ENCODE data around the gene CDKL2.

Gene CDKL2

GRCh38 chr4:75639124-75639695 is 8.9 kb upstream of the CDKL2 start:
- DNase-seq (ENCODE audit: low read depth), result no peak

- no peak for DNase-seq (ENCODE audit: low read depth)
These were observed 7.5 kb upstream of the CDKL2 start for GRCh38 chr4:75637827-75638226.

GRCh38 chr4:75637176-75637575 is 6.8 kb upstream of the CDKL2 start:
- no peak for DNase-seq (ENCODE audit: low read depth)

- DNase-seq (ENCODE audit: low read depth), result peak; percentile 41
These were observed 4.6 kb upstream of the CDKL2 start for GRCh38 chr4:75634951-75635350.

GRCh38 chr4:75634281-75634680 is 4.0 kb upstream of the CDKL2 start:
- no peak for DNase-seq (ENCODE audit: low read depth)

GRCh38 chr4:75633846-75634245 is 3.5 kb upstream of the CDKL2 start:
- no peak for DNase-seq (ENCODE audit: low read depth)

GRCh38 chr4:75630937-75631329 is 605 bp upstream of the CDKL2 start:
- no peak for DNase-seq (ENCODE audit: low read depth)

- no peak for DNase-seq (ENCODE audit: low read depth)
These were observed 1.1 kb downstream of the CDKL2 start for GRCh38 chr4:75629239-75629638.

GRCh38 chr4:75623026-75623425 is 7.3 kb downstream of the CDKL2 start:
- DNase-seq (ENCODE audit: low read depth), result no peak

GRCh38 chr4:75621715-75622114 is 8.6 kb downstream of the CDKL2 start:
- DNase-seq (ENCODE audit: low read depth), result no peak

- no peak for DNase-seq (ENCODE audit: low read depth)
These were observed 18.0 kb downstream of the CDKL2 start for GRCh38 chr4:75612306-75612705.

- DNase-seq (ENCODE audit: low read depth), result no peak
These were observed 24.4 kb downstream of the CDKL2 start for GRCh38 chr4:75605928-75606327.

- no peak for DNase-seq (ENCODE audit: low read depth)
These were observed 30.7 kb downstream of the CDKL2 start for GRCh38 chr4:75599647-75600046.

GRCh38 chr4:75598390-75598789 is 31.9 kb downstream of the CDKL2 start:
- peak; percentile 5 for DNase-seq (ENCODE audit: low read depth)

GRCh38 chr4:75596061-75596460 is 34.3 kb downstream of the CDKL2 start:
- no peak for DNase-seq (ENCODE audit: low read depth)

GRCh38 chr4:75593393-75593792 is 36.9 kb downstream of the CDKL2 start:
- DNase-seq (ENCODE audit: low read depth), result no peak

GRCh38 chr4:75584067-75584466 is 46.3 kb downstream of the CDKL2 start:
- no peak for DNase-seq (ENCODE audit: low read depth)

- DNase-seq (ENCODE audit: low read depth), result no peak
These were observed 62.6 kb downstream of the CDKL2 start for GRCh38 chr4:75567725-75568124.

GRCh38 chr4:75566911-75567310 is 63.4 kb downstream of the CDKL2 start:
- DNase-seq (ENCODE audit: low read depth), result no peak

GRCh38 chr4:75565481-75565880 is 64.8 kb downstream of the CDKL2 start:
- no peak for DNase-seq (ENCODE audit: low read depth)

GRCh38 chr4:75564023-75564422 is 66.3 kb downstream of the CDKL2 start:
- DNase-seq (ENCODE audit: low read depth), result no peak

GRCh38 chr4:75561789-75562188 is 68.5 kb downstream of the CDKL2 start:
- DNase-seq (ENCODE audit: low read depth), result no peak

GRCh38 chr4:75557696-75558095 is 72.6 kb downstream of the CDKL2 start:
- no peak for DNase-seq (ENCODE audit: low read depth)

GRCh38 chr4:75555294-75556164 is 74.8 kb downstream of the CDKL2 start, which contains the start of gene ODAPH:
Gene ODAPH, plus strand, starts transcription at chr4:75556066. Its CDS starts 17 bp downstream, at chr4:75556083.
- no peak for DNase-seq (ENCODE audit: low read depth)

Data from fibroblast of gingiva (primary cell).